Activated CD4-positive, alpha-beta memory T cell treated with anti-CD3 and anti-CD28 coated beads for 36 hours (primary cell): ENCODE results near the gene EXOC6. TPM values are rescaled to one million over a fixed set of nuclear protein-coding genes. Genes with fewer than 3 reads are reported as not detected.

Source experiments
- CTCF ChIA-PET: fragments of 350-600 bp; sonication (Branson Sonifier 250); formaldehyde crosslinking; loops from one replicate; lab custom pipeline; 2021; ENCODE audit warnings: antibody characterized with exemption, inconsistent platforms; lab: Charles Lee
- POLR2A ChIA-PET: fragments of 350-600 bp; sonication (Branson Sonifier 250); formaldehyde crosslinking; loops from one replicate; lab custom pipeline; 2021; ENCODE audit warnings: antibody characterized with exemption; lab: Charles Lee
- DNase-seq: peaks from one replicate; pipeline ENCODE4 v3.0.0-alpha.2; 2020
- H3K27ac Mint-ChIP-seq: one replicate; pipeline ENCODE4 v1.8.0; 2021; ENCODE audit warnings: mixed read lengths
- H3K27me3 Mint-ChIP-seq: one replicate; pipeline ENCODE4 v1.8.0; 2021; ENCODE audit warnings: mixed read lengths
- H3K36me3 Mint-ChIP-seq: one replicate; pipeline ENCODE4 v1.8.0; 2021; ENCODE audit warnings: mixed read lengths
- H3K4me1 Mint-ChIP-seq: one replicate; pipeline ENCODE4 v1.8.0; 2021; ENCODE audit warnings: low read depth, mixed read lengths
- H3K4me3 Mint-ChIP-seq: one replicate; pipeline ENCODE4 v1.8.0; 2021; ENCODE audit warnings: mild to moderate bottlenecking, mixed read lengths
- H3K9me3 Mint-ChIP-seq: one replicate; pipeline ENCODE4 v1.8.0; 2021; ENCODE audit warnings: mixed read lengths
- intact Hi-C: fragments of 100-400 bp; cut with micrococcal nuclease; formaldehyde crosslinking; loops from one replicate; pipeline ENCODE4 v1.15.1; 2023
- total RNA-seq, 2 experiments: library from RNA; stranded (reverse); gene quantifications; one replicate each; pipeline ENCODE4 v1.2.3, GENCODE V29; 2021

EXOC6 gene
- total RNA-seq, 2 experiments from 2014 or later, result 10.7 to 10.8 TPM

DNA sequence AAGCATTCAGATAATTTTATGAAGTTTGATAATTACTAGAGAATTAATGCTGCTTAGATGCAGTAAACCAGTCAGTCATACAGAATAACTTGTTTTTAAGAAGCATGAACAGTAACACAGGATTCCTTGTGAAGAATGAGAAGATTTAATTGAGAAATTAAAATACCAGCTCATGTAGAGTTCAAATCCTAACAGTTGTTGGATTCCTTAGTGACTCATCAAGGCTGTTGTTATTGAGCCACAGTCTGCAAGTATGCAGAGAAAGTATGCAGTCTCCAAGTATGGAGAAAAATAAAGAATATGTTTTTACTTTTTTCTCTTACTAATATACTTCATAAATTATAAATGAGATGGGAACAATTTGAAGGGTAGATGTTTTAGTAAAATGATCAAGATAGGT lies 182.1 kb downstream of the EXOC6 start:
- no peak overlapping the region for H3K4me3 Mint-ChIP-seq

GRCh38 chr10:93032105-93032808 lies 183.9 kb downstream of the EXOC6 start:
- CTCF ChIA-PET, result interaction anchor here (1.0 kb wide), 1 partner anchor 67 kb away, joined by 5 read pairs; no protein-coding TSS in a partner anchor
- no peak overlapping the region for H3K4me3 Mint-ChIP-seq

More for the DNA sequence above, 182.1 kb downstream of the EXOC6 start:
- intact Hi-C loops, result no loop called here
- no peaks in the 10 kb centered on the region for H3K27me3 Mint-ChIP-seq
- no peak overlapping the region for H3K27ac Mint-ChIP-seq
- CTCF ChIA-PET, result interaction anchor here (1.1 kb wide), 1 partner anchor 8 kb away, joined by 3 read pairs; no protein-coding TSS in a partner anchor
- DNase-seq, result no peak
- peaks cover 4% of the 10 kb centered on the region for H3K36me3 Mint-ChIP-seq
- no peaks in the 10 kb centered on the region for H3K9me3 Mint-ChIP-seq
- no peaks in the 10 kb centered on the region for H3K4me1 Mint-ChIP-seq
- POLR2A ChIA-PET, result no interaction called here

DNA sequence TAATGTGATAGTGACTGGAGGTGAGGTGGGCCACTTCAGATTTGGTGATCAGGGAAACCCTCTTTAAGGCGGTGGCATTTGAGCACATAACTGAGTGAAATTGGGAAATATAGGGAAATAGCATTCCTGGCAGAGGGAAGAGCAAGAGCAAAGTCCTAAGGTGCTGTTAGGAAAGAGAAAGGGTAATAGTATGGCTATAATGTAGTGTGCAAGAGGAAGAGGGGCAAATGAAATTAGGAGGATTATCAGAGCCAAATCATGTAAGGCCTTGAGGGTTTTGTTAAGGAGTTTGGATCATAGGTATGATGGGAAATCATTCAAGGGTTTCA lies 184.5 kb downstream of the EXOC6 start:
- ChIA-PET POLR2A (no interaction called here), CTCF (interaction anchor here (1.0 kb wide), 1 partner anchor 68 kb away, joined by 5 read pairs; no protein-coding TSS in a partner anchor)
- Mint-ChIP-seq H3K36me3 (peaks cover 2% of the 10 kb centered on the region), H3K4me3 (no peak overlapping the region), H3K27me3 (no peaks in the 10 kb centered on the region), H3K27ac (no peak overlapping the region), H3K9me3 (no peaks in the 10 kb centered on the region), H3K4me1 (no peaks in the 10 kb centered on the region)
- intact Hi-C loops, result no loop called here
- DNase-seq, result no peak

More at GRCh38 chr10:93032105-93032808, 183.9 kb downstream of the EXOC6 start:
- H3K27ac Mint-ChIP-seq, result no peak overlapping the region
- no peaks in the 10 kb centered on the region for H3K9me3 Mint-ChIP-seq
- peaks cover 4% of the 10 kb centered on the region for H3K36me3 Mint-ChIP-seq
- no peaks in the 10 kb centered on the region for H3K4me1 Mint-ChIP-seq
- POLR2A ChIA-PET, result no interaction called here
- no peak for DNase-seq
- intact Hi-C loops, result no loop called here
- H3K27me3 Mint-ChIP-seq, result no peaks in the 10 kb centered on the region

DNA sequence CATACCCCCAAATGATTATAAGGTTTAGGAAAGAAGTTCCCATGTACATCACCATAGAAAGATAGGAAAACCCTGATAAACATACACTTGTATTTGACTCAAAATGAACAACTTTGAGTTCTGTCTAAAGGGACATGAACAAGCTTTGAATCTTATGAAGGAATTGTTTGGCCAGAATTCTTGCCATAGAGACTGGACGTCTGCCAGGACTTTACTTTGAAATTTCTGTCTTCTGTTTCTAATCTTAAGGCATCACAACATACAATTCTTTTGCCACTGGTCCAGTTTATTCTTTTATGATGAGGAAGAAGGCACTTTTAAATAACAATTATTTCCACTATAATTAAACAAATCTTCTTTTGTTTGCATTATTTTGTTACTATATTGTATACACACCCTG lies 186.1 kb downstream of the EXOC6 start:
- ChIA-PET POLR2A (no interaction called here), CTCF (no interaction called here)
- no peak for DNase-seq
- H3K27ac Mint-ChIP-seq, result no peak overlapping the region
- no peak overlapping the region for H3K4me3 Mint-ChIP-seq
- peaks cover 2% of the 10 kb centered on the region for H3K36me3 Mint-ChIP-seq
- H3K9me3 Mint-ChIP-seq, result no peaks in the 10 kb centered on the region
- no peaks in the 10 kb centered on the region for H3K4me1 Mint-ChIP-seq
- H3K27me3 Mint-ChIP-seq, result no peaks in the 10 kb centered on the region
- intact Hi-C loops, result no loop called here

DNA sequence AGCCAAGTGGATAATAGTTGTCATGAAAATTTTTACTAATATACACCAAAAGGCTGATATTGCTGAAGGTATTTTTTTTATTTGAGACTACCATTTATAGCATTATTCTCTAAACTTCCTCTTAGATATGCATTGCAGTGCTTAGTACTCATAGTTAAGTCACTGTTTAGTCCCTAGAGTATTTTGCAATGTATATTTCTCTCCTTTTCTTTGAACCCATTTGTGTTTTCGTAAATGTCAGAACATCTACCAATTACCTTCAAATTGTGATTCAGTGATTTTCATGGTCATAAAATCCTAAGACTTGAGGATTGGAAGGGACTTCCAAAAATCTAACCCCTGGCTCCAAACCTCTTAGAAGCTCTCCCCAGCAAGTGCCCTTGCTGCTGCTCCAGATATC lies 190.8 kb downstream of the EXOC6 start:
- Mint-ChIP-seq H3K4me1 (no peaks in the 10 kb centered on the region), H3K9me3 (no peaks in the 10 kb centered on the region), H3K27ac (no peak overlapping the region), H3K36me3 (peaks cover 2% of the 10 kb centered on the region), H3K4me3 (no peak overlapping the region), H3K27me3 (no peaks in the 10 kb centered on the region)
- ChIA-PET POLR2A (no interaction called here), CTCF (interaction anchor here (1.1 to 1.7 kb wide), 2 partner anchors 74 to 76 kb away, joined by 3 read pairs; no protein-coding TSS in a partner anchor)
- no peak for DNase-seq
- intact Hi-C loops, result loop anchor here (2.0 kb wide), 2 partner anchors 74 to 154 kb away; no protein-coding TSS in a partner anchor

DNA sequence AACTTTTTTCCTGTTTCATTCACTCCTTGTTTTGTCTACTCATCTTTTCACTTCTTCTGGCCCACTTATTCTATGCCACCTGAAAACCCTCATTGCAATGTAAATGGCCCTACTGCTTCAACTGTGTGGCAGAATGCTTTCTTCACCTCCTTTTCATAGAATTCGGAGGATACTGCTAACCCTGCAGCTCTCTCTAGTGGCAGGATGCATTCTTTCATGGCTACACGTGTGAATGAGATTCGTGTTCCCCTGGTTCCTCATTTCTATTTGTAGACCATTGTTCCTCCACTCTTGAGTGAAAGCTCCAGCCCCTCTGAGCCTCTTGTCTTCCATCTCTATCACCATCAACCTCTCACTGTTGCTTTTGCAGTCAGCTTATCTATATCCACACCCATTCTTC lies 191.4 kb downstream of the EXOC6 start:
- no peak for DNase-seq
- Mint-ChIP-seq H3K4me1 (no peaks in the 10 kb centered on the region), H3K4me3 (no peak overlapping the region), H3K36me3 (peaks cover 2% of the 10 kb centered on the region), H3K27me3 (no peaks in the 10 kb centered on the region), H3K9me3 (no peaks in the 10 kb centered on the region), H3K27ac (no peak overlapping the region)
- ChIA-PET POLR2A (no interaction called here), CTCF (interaction anchor here (1.7 kb wide), 1 partner anchor 77 kb away, joined by 3 read pairs; no protein-coding TSS in a partner anchor)
- intact Hi-C loops, result loop anchor here (2.0 kb wide), 2 partner anchors 75 to 155 kb away; no protein-coding TSS in a partner anchor

GRCh38 chr10:93054486-93054885 lies 206.2 kb downstream of the EXOC6 start:
- POLR2A ChIA-PET, result no interaction called here
- CTCF ChIA-PET, result no interaction called here
- no peak overlapping the region for H3K4me3 Mint-ChIP-seq
- no peak for DNase-seq
- no peaks in the 10 kb centered on the region for H3K4me1 Mint-ChIP-seq
- H3K27me3 Mint-ChIP-seq, result no peaks in the 10 kb centered on the region
- no peaks in the 10 kb centered on the region for H3K9me3 Mint-ChIP-seq
- H3K27ac Mint-ChIP-seq, result no peak overlapping the region
- intact Hi-C loops, result no loop called here
- H3K36me3 Mint-ChIP-seq, result peaks cover 19% of the 10 kb centered on the region

DNA sequence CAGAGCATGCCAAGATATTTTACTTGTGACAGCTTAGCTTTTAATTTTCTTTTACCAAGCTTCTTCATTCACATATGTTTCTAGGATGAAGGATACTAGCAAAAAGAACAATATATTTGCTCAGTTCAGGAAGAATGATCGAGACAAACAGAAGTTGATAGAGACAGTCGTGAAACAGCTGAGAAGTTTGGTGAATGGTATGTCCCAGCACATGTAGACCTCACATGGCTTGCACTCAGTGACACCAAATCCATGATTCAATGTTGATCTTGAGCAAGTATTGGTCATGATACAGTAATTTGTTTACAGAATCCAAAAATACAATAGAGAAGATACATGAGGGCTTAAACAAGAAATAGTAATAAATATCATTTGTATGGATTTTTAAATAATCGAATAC lies 209.8 kb downstream of the EXOC6 start:
- Mint-ChIP-seq H3K4me1 (peaks cover 17% of the 10 kb centered on the region), H3K27ac (no peak overlapping the region), H3K9me3 (no peaks in the 10 kb centered on the region), H3K36me3 (peaks cover 24% of the 10 kb centered on the region), H3K27me3 (peaks cover 20% of the 10 kb centered on the region), H3K4me3 (no peak overlapping the region)
- no peak for DNase-seq
- POLR2A ChIA-PET, result no interaction called here
- CTCF ChIA-PET, result interaction anchor here (0.6 to 1.3 kb wide), 3 partner anchors 10 to 52 kb away, joined by 3 to 4 read pairs (median 3); no protein-coding TSS in a partner anchor
- intact Hi-C loops, result no loop called here

GRCh38 chr10:93059975-93060886 lies 211.9 kb downstream of the EXOC6 start, which contains the start of gene CYP26C1:
Gene CYP26C1, plus strand, starts transcription at chr10:93060798. Its CDS starts 466 bp downstream, at chr10:93061264.
- Mint-ChIP-seq H3K27me3 (peaks cover 38% of the 10 kb centered on the region), H3K27ac (no peak within 1 kb of the TSS), H3K4me1 (peaks cover 17% of the 10 kb centered on the region), H3K36me3 (peaks cover 22% of the 10 kb centered on the region), H3K9me3 (no peaks in the 10 kb centered on the region), H3K4me3 (no peak within 1 kb of the TSS)
- no peak for DNase-seq
- CTCF ChIA-PET, result interaction anchor here (2.1 kb wide), 1 partner anchor 95 kb away, joined by 6 read pairs; no protein-coding TSS in a partner anchor
- POLR2A ChIA-PET, result no interaction called here
- intact Hi-C loops, result loop anchor here (10.0 kb wide), 1 partner anchor 175 kb away; no protein-coding TSS in a partner anchor

DNA sequence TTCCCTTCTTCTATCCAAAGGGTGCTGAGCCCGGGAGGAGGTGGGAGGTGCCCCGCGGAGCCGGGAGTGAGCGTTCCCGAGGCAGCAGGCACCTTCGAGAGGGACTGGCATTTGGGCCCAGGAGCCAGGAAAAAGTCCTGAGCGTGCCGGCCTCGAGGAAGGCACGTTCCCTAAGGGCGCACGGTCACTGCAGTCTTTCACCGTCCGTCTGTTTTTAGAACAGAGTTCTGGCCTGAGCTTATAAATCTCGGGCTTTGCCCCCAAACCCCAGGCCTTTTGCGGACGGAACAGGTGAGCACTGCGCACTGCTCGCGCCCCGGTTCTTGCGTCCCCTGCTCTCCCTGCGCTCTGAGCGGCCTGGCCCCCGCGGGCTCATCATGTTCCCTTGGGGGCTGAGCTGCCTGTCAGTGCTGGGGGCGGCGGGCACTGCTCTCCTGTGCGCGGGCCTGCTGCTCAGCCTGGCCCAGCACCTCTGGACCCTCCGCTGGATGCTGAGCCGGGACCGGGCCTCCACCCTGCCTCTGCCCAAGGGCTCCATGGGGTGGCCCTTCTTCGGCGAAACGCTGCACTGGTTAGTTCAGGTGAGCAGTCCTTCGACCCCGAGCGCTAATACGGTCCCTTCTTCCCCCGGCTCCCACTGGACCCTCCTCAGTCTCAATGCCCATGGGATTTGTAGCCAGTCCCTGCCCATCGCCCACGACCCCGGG lies 212.7 kb downstream of the EXOC6 start:
- Mint-ChIP-seq H3K36me3 (peaks cover 19% of the 10 kb centered on the region), H3K4me1 (peaks cover 23% of the 10 kb centered on the region), H3K27ac (no peak overlapping the region), H3K4me3 (no peak overlapping the region), H3K27me3 (peaks cover 43% of the 10 kb centered on the region), H3K9me3 (no peaks in the 10 kb centered on the region)
- no peak for DNase-seq
- POLR2A ChIA-PET, result no interaction called here
- CTCF ChIA-PET, result interaction anchor here (1.6 to 2.4 kb wide), 3 partner anchors 14 to 96 kb away, joined by 4 to 9 read pairs (median 6); no protein-coding TSS in a partner anchor
- intact Hi-C loops, result loop anchor here (10.0 kb wide), 1 partner anchor 176 kb away; no protein-coding TSS in a partner anchor
